C4-2B (cell line): ENCODE results near the gene KCNA1.

Source experiments
- CTCF ChIP-seq: fragments of 450-650 bp; conservative IDR thresholded peaks from 2 replicates; pipeline ENCODE4 v1.5.1; 2017; ENCODE audit warnings: mild to moderate bottlenecking
- ZFX ChIP-seq: fragments of 450-650 bp; IDR thresholded peaks from 2 replicates; pipeline ENCODE4 v1.6.1; 2017

DNA sequence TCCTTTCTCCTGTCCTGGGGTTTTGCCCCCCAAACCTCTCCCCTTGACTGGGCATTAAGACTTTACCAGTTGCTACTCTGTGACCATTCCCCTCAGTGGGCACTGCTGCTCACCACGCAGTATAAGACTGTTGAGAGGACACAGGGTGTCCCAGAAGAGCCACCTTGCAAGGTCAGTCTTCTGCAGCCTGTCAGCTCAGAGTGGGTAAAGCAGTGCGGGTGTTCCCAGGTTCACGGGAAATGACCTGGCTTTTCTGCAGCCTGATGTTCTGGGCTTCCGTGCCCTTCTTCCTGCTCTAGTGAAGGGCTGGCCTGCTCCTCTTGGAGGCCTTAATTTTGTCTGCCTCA lies 34.2 kb downstream of the KCNA1 start:
- no peak for TF ChIP-seq CTCF
- TF ChIP-seq ZFX: no peak
